B cell (primary cell): Measurements from ENCODE around the gene ARAP2. TPM values are rescaled to one million over a fixed set of nuclear protein-coding genes. Genes with fewer than 3 reads are reported as not detected.

Source experiments
- ATAC-seq: fragments of 200-7000 bp; cut with Tn5 transposase; one replicate; pipeline ENCODE4 v1.10.0; 2021; ENCODE audit warnings: low read depth, mild to moderate bottlenecking, moderate number of reproducible peaks, moderate library complexity
- CTCF ChIA-PET: fragments of 350-600 bp; sonication (Branson Sonifier 250); formaldehyde crosslinking; loops from one replicate; lab custom pipeline; 2021; ENCODE audit warnings: antibody characterized with exemption, inconsistent platforms; lab: Charles Lee
- POLR2A ChIA-PET: fragments of 350-600 bp; sonication (Branson Sonifier 250); formaldehyde crosslinking; loops from one replicate; lab custom pipeline; 2021; ENCODE audit warnings: antibody characterized with exemption; lab: Charles Lee
- DNase-seq: peaks from one replicate; pipeline ENCODE4 v3.0.0; 2013
- H2AFZ ChIP-seq: 2 replicates; pipeline ENCODE4 v1.6.1; 2012; ENCODE audit warnings: mild to moderate bottlenecking, low read depth, low read length; ENCODE audit not compliant: insufficient read depth, poor library complexity, severe bottlenecking
- H3K27ac ChIP-seq, 2 donors: 1 replicate in 1 of 2; 2 replicates in 1 of 2; pipeline ENCODE4 v1.5.1; 2012 to 2013; ENCODE audit warnings: low read length in 2 of 2, mild to moderate bottlenecking in 2 of 2, moderate library complexity in 1 of 2
- H3K27me3 ChIP-seq, 4 experiments: fragments of 200-600 bp in 1 of 4; sonication (generic) in 1 of 4; replicated peaks in 1 of 4; 1 replicate in 2 of 4; 2 replicates in 2 of 4; pipeline versions ENCODE4 v1.6.1 to v1.7.0; 2013 to 2016; ENCODE audit warnings: low read length in 3 of 4, mild to moderate bottlenecking in 2 of 4, mixed read lengths in 1 of 4, moderate library complexity in 1 of 4; ENCODE audit not compliant: insufficient read depth in 4 of 4, control insufficient read depth in 3 of 4; ENCODE audit errors: control extremely low read depth in 1 of 4
- H3K36me3 ChIP-seq, 2 experiments: replicated peaks in 1 of 2; 1 replicate in 1 of 2; 2 replicates in 1 of 2; pipeline versions ENCODE4 v1.6.1 to v1.7.1; 2013; ENCODE audit warnings: low read length in 1 of 2; ENCODE audit not compliant: insufficient read depth in 2 of 2, control insufficient read depth in 1 of 2; ENCODE audit errors: control extremely low read depth in 1 of 2, extremely low read depth in 1 of 2
- H3K4me1 ChIP-seq, 2 donors: fragments of 200-600 bp in 1 of 2; sonication (generic) in 1 of 2; 1 replicate in 1 of 2; 2 replicates in 1 of 2; pipeline versions ENCODE4 v1.5.1 to v1.6.1; 2013 to 2017; ENCODE audit warnings: low read length in 2 of 2; ENCODE audit not compliant: control insufficient read depth in 2 of 2, insufficient read depth in 2 of 2
- H3K4me2 ChIP-seq: replicated peaks from 2 replicates; pipeline ENCODE3; 2012; ENCODE audit warnings: mild to moderate bottlenecking, low read depth, low read length; ENCODE audit not compliant: poor library complexity, severe bottlenecking
- H3K4me3 ChIP-seq, 5 experiments: fragments of 200-600 bp in 1 of 5; sonication (generic) in 1 of 5; 1 replicate in 3 of 5; 2 replicates in 2 of 5; pipeline versions ENCODE4 v1.5.1 to v1.7.0; 2011 to 2016; ENCODE audit warnings: low read length in 4 of 5, mild to moderate bottlenecking in 4 of 5, low read depth in 2 of 5, control low read depth in 1 of 5, moderate library complexity in 1 of 5; ENCODE audit not compliant: insufficient read depth in 1 of 5; ENCODE audit errors: control extremely low read depth in 1 of 5, extremely low read depth in 1 of 5
- H3K79me2 ChIP-seq: fragments of 200-600 bp; sonication (generic); one replicate; pipeline ENCODE4 v1.6.0; 2016; ENCODE audit warnings: low read length; ENCODE audit not compliant: control insufficient read depth, insufficient read depth
- H3K9ac ChIP-seq: fragments of 200-600 bp; sonication (generic); 2 replicates; pipeline ENCODE4 v1.6.1; 2017; ENCODE audit warnings: mild to moderate bottlenecking, low read length, moderate library complexity
- H3K9me3 ChIP-seq, 3 donors: one replicate each; pipeline versions ENCODE4 v1.6.1 to v1.7.1; 2013; ENCODE audit warnings: low read length in 2 of 3; ENCODE audit not compliant: control insufficient read depth in 2 of 3, insufficient read depth in 1 of 3; ENCODE audit errors: control extremely low read depth in 1 of 3
- H4K20me1 ChIP-seq: 2 replicates; pipeline ENCODE4 v1.6.0; 2012; ENCODE audit warnings: mild to moderate bottlenecking, low read length; ENCODE audit not compliant: insufficient read depth, control insufficient read depth, poor library complexity, severe bottlenecking
- H3K27ac Mint-ChIP-seq: one replicate; pipeline ENCODE4 v1.8.0; 2021; ENCODE audit warnings: mixed read lengths
- H3K27me3 Mint-ChIP-seq: one replicate; pipeline ENCODE4 v1.8.0; 2021; ENCODE audit warnings: mixed read lengths
- H3K4me1 Mint-ChIP-seq: one replicate; pipeline ENCODE4 v1.8.0; 2021; ENCODE audit warnings: mixed read lengths
- H3K4me3 Mint-ChIP-seq: one replicate; pipeline ENCODE4 v1.8.0; 2021; ENCODE audit warnings: mixed read lengths
- H3K9me3 Mint-ChIP-seq: one replicate; pipeline ENCODE4 v1.8.0; 2022; ENCODE audit warnings: mixed read lengths; ENCODE audit not compliant: insufficient read depth
- CTCF ChIP-seq: fragments of 200-600 bp; IDR thresholded peaks from one replicate; pipeline ENCODE4 v1.8.0; 2022; ENCODE audit warnings: antibody characterized with exemption, mild to moderate bottlenecking
- EZH2 ChIP-seq: IDR thresholded peaks from 2 replicates; pipeline ENCODE4 v1.6.1; 2012; ENCODE audit warnings: borderline replicate concordance, low read depth, mild to moderate bottlenecking, moderate library complexity, low read length; ENCODE audit not compliant: insufficient read depth, poor library complexity, severe bottlenecking
- WGBS: methylation state at CpG from one replicate; pipeline ENCODE4 v1.1.5; 2013; ENCODE audit warnings: missing lambda C conversion rate; ENCODE audit not compliant: insufficient coverage; 5-methylcytosine and 5-hydroxymethylcytosine counted together
- intact Hi-C: fragments of 100-400 bp; cut with micrococcal nuclease; formaldehyde crosslinking; loops from one replicate; pipeline ENCODE4 v1.10.0; 2022
- polyA plus RNA-seq: library from polyadenylated mRNA; depleted of rRNA; stranded (reverse); fragments of >200 nt; gene quantifications from 2 replicates; pipeline ENCODE4 v1.2.3, GENCODE V29; 2012
- total RNA-seq, 2 donors: library from RNA; stranded (reverse); fragments of 120-200 nt in 1 of 2; gene quantifications; 1 replicate in 1 of 2; 2 replicates in 1 of 2; pipeline versions ENCODE4 v1.2.3 to v1.2.4, GENCODE V29; 2013 to 2022

Gene ARAP2
- total and polyA plus RNA-seq, 2 donors (not counting 1 experiment from before 2014, with no cell fraction given), result 13.2 to 88.0 TPM

GRCh38 chr4:36115312-36115711 is 129.0 kb downstream of the ARAP2 start:
- Histone ChIP-seq H3K79me2 (no peaks in the 10 kb centered on the region), H3K4me1 (no peaks in the 10 kb centered on the region), H3K36me3 (peaks cover 17 to 22% of the 10 kb centered on the region in 2 experiments), H3K27me3 (no peaks in the 10 kb centered on the region), H2AFZ (no peak overlapping the region), H3K27ac (no peak overlapping the region), H3K4me3 (no peak overlapping the region), H3K4me2 (no peak overlapping the region), H4K20me1 (no peaks in the 10 kb centered on the region), H3K9me3 (no peaks in the 10 kb centered on the region), H3K9ac (no peak overlapping the region)
- no peak for ATAC-seq
- no peak overlapping the region for H3K4me3 Mint-ChIP-seq
- intact Hi-C loops, result no loop called here
- H3K4me1 Mint-ChIP-seq, result no peaks in the 10 kb centered on the region
- ChIA-PET POLR2A (no interaction called here), CTCF (no interaction called here)
- TF ChIP-seq CTCF (no peak), EZH2 (no peak)
- no peaks in the 10 kb centered on the region for H3K9me3 Mint-ChIP-seq
- no peaks in the 10 kb centered on the region for H3K27me3 Mint-ChIP-seq
- WGBS, result no CpG with 5 or more reads among the region's 3 CpGs
- H3K27ac Mint-ChIP-seq, result no peak overlapping the region
- no peak for DNase-seq

- ATAC-seq (no peak), DNase-seq (no peak)
- Histone ChIP-seq H3K9me3 (no peaks in the 10 kb centered on the region), H3K4me3 (no peak overlapping the region), H2AFZ (no peak overlapping the region), H3K27ac (no peak overlapping the region), H3K79me2 (no peaks in the 10 kb centered on the region), H3K9ac (no peak overlapping the region), H3K27me3 (no peaks in the 10 kb centered on the region), H4K20me1 (no peaks in the 10 kb centered on the region), H3K4me2 (no peak overlapping the region), H3K4me1 (no peaks in the 10 kb centered on the region), H3K36me3 (peaks cover 16 to 23% of the 10 kb centered on the region in 2 experiments)
- H3K4me3 Mint-ChIP-seq, result no peak overlapping the region
- ChIA-PET CTCF (interaction anchor here (1.5 kb wide), 1 partner anchor 289 kb away, joined by 3 read pairs; no protein-coding TSS in a partner anchor), POLR2A (no interaction called here)
- H3K27ac Mint-ChIP-seq, result no peak overlapping the region
- intact Hi-C loops, result no loop called here
- TF ChIP-seq CTCF, result no peak
- TF ChIP-seq EZH2, result no peak
- H3K9me3 Mint-ChIP-seq, result no peaks in the 10 kb centered on the region
- no peaks in the 10 kb centered on the region for H3K4me1 Mint-ChIP-seq
- no peaks in the 10 kb centered on the region for H3K27me3 Mint-ChIP-seq
Measured at GRCh38 chr4:36111172-36111571, 133.1 kb downstream of the ARAP2 start.
